ENCODE measurements around the gene TMEM169. TPM values are rescaled to one million over a fixed set of nuclear protein-coding genes. Genes with fewer than 3 reads are reported as not detected.
A peak's percentile ranks its signal among the peaks of the same experiment; 100 is the strongest.

TMEM169 gene
- total and polyA plus RNA-seq, 4 donors, result 0.42 to 1.9 (median 0.80) TPM

DNA sequence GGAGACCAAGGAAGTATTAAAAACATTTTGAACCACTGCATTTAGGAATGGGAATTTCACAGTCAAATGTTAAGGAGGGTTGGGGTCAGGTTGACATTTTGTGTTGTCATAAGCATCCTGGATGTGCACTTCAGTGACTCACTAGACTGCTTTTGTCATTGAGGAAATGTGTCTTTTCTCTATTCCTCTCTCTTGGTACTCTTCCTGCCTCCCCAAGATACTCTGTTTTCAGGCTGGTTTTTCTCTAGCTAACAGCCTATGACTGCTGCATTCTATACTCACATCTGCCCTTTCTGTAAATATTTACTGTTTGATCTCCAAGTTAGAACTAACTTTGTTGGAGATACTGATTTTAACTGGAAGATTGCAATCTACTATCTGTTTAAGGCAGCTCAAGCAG is 50.9 kb downstream of the TMEM169 start:
- DNase-seq (ENCODE audit: low spot score), result no peak
- Histone ChIP-seq H3K9me3 (ENCODE audit: control insufficient read depth in 4 of 4, low read length in 3 of 4) (no peaks in the 10 kb centered on the region), H3K4me1 (ENCODE audit: control insufficient read depth in 4 of 4, insufficient read depth in 4 of 4, low read length in 3 of 4) (peaks cover 12 to 65% (median 55%) of the 10 kb centered on the region in 4 donors), H3K4me3 (ENCODE audit: low read depth in 1 of 3, low read length in 3 of 3) (no peak overlapping the region), H3K27me3 (ENCODE audit: control insufficient read depth in 4 of 4, insufficient read depth in 4 of 4, low read length in 3 of 4) (no peaks in the 10 kb centered on the region), H3K9ac (ENCODE audit: low read depth in 1 of 2, low read length in 2 of 2) (no peak overlapping the region), H3K36me3 (ENCODE audit: control insufficient read depth in 4 of 4, insufficient read depth in 3 of 4, low read depth in 1 of 4, low read length in 3 of 4) (peaks cover 8 to 59% (median 37%) of the 10 kb centered on the region in 4 donors), H3K27ac (ENCODE audit: low read depth in 1 of 2, low read length in 2 of 2) (peak overlapping the region in 1 of 2 donors; percentile 13)
- no peak for TF ChIP-seq EGR1 (IDR thresholded peaks at IDR 0.05; ENCODE audit: low read depth in 2 of 2)
- TF ChIP-seq, protein P1, sequence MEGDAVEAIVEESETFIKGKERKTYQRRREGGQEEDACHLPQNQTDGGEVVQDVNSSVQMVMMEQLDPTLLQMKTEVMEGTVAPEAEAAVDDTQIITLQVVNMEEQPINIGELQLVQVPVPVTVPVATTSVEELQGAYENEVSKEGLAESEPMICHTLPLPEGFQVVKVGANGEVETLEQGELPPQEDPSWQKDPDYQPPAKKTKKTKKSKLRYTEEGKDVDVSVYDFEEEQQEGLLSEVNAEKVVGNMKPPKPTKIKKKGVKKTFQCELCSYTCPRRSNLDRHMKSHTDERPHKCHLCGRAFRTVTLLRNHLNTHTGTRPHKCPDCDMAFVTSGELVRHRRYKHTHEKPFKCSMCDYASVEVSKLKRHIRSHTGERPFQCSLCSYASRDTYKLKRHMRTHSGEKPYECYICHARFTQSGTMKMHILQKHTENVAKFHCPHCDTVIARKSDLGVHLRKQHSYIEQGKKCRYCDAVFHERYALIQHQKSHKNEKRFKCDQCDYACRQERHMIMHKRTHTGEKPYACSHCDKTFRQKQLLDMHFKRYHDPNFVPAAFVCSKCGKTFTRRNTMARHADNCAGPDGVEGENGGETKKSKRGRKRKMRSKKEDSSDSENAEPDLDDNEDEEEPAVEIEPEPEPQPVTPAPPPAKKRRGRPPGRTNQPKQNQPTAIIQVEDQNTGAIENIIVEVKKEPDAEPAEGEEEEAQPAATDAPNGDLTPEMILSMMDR (IDR thresholded peaks at IDR 0.05; ENCODE audit: low read depth, low read length, missing input control), result no peak
- no peak for TF ChIP-seq YY1 (IDR thresholded peaks at IDR 0.05)
- no peak for TF ChIP-seq TAF1 (conservative IDR thresholded peaks at IDR 0.05)
- no peak for TF ChIP-seq RXRA (IDR thresholded peaks at IDR 0.05)
- TF ChIP-seq GABPA (IDR thresholded peaks at IDR 0.05 in 1 of 2, conservative IDR thresholded peaks at IDR 0.05 in 1 of 2), result no peak
- TF ChIP-seq, protein P2, sequence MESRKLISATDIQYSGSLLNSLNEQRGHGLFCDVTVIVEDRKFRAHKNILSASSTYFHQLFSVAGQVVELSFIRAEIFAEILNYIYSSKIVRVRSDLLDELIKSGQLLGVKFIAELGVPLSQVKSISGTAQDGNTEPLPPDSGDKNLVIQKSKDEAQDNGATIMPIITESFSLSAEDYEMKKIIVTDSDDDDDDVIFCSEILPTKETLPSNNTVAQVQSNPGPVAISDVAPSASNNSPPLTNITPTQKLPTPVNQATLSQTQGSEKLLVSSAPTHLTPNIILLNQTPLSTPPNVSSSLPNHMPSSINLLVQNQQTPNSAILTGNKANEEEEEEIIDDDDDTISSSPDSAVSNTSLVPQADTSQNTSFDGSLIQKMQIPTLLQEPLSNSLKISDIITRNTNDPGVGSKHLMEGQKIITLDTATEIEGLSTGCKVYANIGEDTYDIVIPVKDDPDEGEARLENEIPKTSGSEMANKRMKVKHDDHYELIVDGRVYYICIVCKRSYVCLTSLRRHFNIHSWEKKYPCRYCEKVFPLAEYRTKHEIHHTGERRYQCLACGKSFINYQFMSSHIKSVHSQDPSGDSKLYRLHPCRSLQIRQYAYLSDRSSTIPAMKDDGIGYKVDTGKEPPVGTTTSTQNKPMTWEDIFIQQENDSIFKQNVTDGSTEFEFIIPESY (IDR thresholded peaks at IDR 0.05), result no peak
- no peak for TF ChIP-seq RAD21 (IDR thresholded peaks at IDR 0.05)
- no peak for TF ChIP-seq JUND (IDR thresholded peaks at IDR 0.05)
- TF ChIP-seq, protein P3, sequence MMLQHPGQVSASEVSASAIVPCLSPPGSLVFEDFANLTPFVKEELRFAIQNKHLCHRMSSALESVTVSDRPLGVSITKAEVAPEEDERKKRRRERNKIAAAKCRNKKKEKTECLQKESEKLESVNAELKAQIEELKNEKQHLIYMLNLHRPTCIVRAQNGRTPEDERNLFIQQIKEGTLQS (IDR thresholded peaks at IDR 0.05), result no peak
- no peak for TF ChIP-seq HNF4A (conservative IDR thresholded peaks at IDR 0.05)
- TF ChIP-seq, protein P4, sequence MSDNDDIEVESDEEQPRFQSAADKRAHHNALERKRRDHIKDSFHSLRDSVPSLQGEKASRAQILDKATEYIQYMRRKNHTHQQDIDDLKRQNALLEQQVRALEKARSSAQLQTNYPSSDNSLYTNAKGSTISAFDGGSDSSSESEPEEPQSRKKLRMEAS (IDR thresholded peaks at IDR 0.05), result no peak
- TF ChIP-seq SP1 (IDR thresholded peaks at IDR 0.05), result no peak
- no peak for TF ChIP-seq FOXA2 (IDR thresholded peaks at IDR 0.05)
- TF ChIP-seq FOXA1 (IDR thresholded peaks at IDR 0.05), result no peak
- TF ChIP-seq HNF4G (IDR thresholded peaks at IDR 0.05), result no peak
- TF ChIP-seq, protein P5, sequence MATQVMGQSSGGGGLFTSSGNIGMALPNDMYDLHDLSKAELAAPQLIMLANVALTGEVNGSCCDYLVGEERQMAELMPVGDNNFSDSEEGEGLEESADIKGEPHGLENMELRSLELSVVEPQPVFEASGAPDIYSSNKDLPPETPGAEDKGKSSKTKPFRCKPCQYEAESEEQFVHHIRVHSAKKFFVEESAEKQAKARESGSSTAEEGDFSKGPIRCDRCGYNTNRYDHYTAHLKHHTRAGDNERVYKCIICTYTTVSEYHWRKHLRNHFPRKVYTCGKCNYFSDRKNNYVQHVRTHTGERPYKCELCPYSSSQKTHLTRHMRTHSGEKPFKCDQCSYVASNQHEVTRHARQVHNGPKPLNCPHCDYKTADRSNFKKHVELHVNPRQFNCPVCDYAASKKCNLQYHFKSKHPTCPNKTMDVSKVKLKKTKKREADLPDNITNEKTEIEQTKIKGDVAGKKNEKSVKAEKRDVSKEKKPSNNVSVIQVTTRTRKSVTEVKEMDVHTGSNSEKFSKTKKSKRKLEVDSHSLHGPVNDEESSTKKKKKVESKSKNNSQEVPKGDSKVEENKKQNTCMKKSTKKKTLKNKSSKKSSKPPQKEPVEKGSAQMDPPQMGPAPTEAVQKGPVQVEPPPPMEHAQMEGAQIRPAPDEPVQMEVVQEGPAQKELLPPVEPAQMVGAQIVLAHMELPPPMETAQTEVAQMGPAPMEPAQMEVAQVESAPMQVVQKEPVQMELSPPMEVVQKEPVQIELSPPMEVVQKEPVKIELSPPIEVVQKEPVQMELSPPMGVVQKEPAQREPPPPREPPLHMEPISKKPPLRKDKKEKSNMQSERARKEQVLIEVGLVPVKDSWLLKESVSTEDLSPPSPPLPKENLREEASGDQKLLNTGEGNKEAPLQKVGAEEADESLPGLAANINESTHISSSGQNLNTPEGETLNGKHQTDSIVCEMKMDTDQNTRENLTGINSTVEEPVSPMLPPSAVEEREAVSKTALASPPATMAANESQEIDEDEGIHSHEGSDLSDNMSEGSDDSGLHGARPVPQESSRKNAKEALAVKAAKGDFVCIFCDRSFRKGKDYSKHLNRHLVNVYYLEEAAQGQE (IDR thresholded peaks at IDR 0.05), result no peak
- no peak for TF ChIP-seq NR2F2 (IDR thresholded peaks at IDR 0.05)
